DLD1 (cell line): Measurements from ENCODE around the gene DAPL1.

Experiments used
- in situ Hi-C: cut with HindIII; loops from 2 replicates; pipeline ENCODE4 v1.10.0; 2017; ENCODE audit warnings: low sequenced_read_pairs

DAPL1 gene

GRCh38 chr2:158795195-158795924 lies at the start of gene DAPL1:
DAPL1 (plus strand) TSS chr2:158795317; CDS start chr2:158795373, 56 bp downstream.
- in situ Hi-C loops, result no loop called here

GRCh38 chr2:158745866-158746382 lies 49.2 kb upstream of the DAPL1 start:
- in situ Hi-C loops, result no loop called here

- in situ Hi-C loops, result no loop called here
Measured at GRCh38 chr2:158746488-158746887, 48.6 kb upstream of the DAPL1 start.

GRCh38 chr2:158747281-158747680 lies 47.8 kb upstream of the DAPL1 start:
- in situ Hi-C loops, result no loop called here

- in situ Hi-C loops, result no loop called here
Measured at GRCh38 chr2:158748926-158749590, 46.1 kb upstream of the DAPL1 start.

GRCh38 chr2:158750458-158751125 lies 44.5 kb upstream of the DAPL1 start:
- in situ Hi-C loops, result loop anchor here (10.0 kb wide), 1 partner anchor 736 kb away; no protein-coding TSS in a partner anchor

GRCh38 chr2:158753641-158754611 lies 41.2 kb upstream of the DAPL1 start:
- in situ Hi-C loops, result loop anchor here (10.0 kb wide), 1 partner anchor 739 kb away; no protein-coding TSS in a partner anchor

- in situ Hi-C loops, result loop anchor here (10.0 kb wide), 1 partner anchor 741 kb away; no protein-coding TSS in a partner anchor
Measured at GRCh38 chr2:158755310-158756087, 39.6 kb upstream of the DAPL1 start.

GRCh38 chr2:158756331-158756730 lies 38.8 kb upstream of the DAPL1 start:
- in situ Hi-C loops, result loop anchor here (10.0 kb wide), 1 partner anchor 742 kb away; no protein-coding TSS in a partner anchor

GRCh38 chr2:158756976-158757375 lies 38.1 kb upstream of the DAPL1 start:
- in situ Hi-C loops, result loop anchor here (10.0 kb wide), 1 partner anchor 742 kb away; no protein-coding TSS in a partner anchor

- in situ Hi-C loops, result no loop called here
Measured at GRCh38 chr2:158760887-158761286, 34.2 kb upstream of the DAPL1 start.

- in situ Hi-C loops, result no loop called here
Measured at GRCh38 chr2:158761621-158762020, 33.5 kb upstream of the DAPL1 start.

- in situ Hi-C loops, result no loop called here
Measured at GRCh38 chr2:158762336-158762735, 32.8 kb upstream of the DAPL1 start.

- in situ Hi-C loops, result no loop called here
Measured at GRCh38 chr2:158766524-158766923, 28.6 kb upstream of the DAPL1 start.

GRCh38 chr2:158772306-158773078 lies 22.6 kb upstream of the DAPL1 start:
- in situ Hi-C loops, result no loop called here

- in situ Hi-C loops, result no loop called here
Measured at GRCh38 chr2:158773121-158773520, 22.0 kb upstream of the DAPL1 start.

- in situ Hi-C loops, result no loop called here
Measured at GRCh38 chr2:158774681-158775080, 20.4 kb upstream of the DAPL1 start.

GRCh38 chr2:158775273-158776027 lies 19.7 kb upstream of the DAPL1 start:
- in situ Hi-C loops, result no loop called here
